Embryonic facial prominence (tissue), 1 donor: ENCODE measurements around the gene RABEP1.
"Not testable (repeated sequence)": the region's sequence is repeated elsewhere in the genome, so short reads cannot be mapped to it uniquely, and the experiment has no call there.

Source experiments
- DNase-seq: peaks from one replicate; pipeline ENCODE4 v3.0.0-alpha.2; 2016; ENCODE audit errors: extremely low spot score

The RABEP1 gene, protein sequence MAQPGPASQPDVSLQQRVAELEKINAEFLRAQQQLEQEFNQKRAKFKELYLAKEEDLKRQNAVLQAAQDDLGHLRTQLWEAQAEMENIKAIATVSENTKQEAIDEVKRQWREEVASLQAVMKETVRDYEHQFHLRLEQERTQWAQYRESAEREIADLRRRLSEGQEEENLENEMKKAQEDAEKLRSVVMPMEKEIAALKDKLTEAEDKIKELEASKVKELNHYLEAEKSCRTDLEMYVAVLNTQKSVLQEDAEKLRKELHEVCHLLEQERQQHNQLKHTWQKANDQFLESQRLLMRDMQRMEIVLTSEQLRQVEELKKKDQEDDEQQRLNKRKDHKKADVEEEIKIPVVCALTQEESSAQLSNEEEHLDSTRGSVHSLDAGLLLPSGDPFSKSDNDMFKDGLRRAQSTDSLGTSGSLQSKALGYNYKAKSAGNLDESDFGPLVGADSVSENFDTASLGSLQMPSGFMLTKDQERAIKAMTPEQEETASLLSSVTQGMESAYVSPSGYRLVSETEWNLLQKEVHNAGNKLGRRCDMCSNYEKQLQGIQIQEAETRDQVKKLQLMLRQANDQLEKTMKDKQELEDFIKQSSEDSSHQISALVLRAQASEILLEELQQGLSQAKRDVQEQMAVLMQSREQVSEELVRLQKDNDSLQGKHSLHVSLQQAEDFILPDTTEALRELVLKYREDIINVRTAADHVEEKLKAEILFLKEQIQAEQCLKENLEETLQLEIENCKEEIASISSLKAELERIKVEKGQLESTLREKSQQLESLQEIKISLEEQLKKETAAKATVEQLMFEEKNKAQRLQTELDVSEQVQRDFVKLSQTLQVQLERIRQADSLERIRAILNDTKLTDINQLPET

DNA sequence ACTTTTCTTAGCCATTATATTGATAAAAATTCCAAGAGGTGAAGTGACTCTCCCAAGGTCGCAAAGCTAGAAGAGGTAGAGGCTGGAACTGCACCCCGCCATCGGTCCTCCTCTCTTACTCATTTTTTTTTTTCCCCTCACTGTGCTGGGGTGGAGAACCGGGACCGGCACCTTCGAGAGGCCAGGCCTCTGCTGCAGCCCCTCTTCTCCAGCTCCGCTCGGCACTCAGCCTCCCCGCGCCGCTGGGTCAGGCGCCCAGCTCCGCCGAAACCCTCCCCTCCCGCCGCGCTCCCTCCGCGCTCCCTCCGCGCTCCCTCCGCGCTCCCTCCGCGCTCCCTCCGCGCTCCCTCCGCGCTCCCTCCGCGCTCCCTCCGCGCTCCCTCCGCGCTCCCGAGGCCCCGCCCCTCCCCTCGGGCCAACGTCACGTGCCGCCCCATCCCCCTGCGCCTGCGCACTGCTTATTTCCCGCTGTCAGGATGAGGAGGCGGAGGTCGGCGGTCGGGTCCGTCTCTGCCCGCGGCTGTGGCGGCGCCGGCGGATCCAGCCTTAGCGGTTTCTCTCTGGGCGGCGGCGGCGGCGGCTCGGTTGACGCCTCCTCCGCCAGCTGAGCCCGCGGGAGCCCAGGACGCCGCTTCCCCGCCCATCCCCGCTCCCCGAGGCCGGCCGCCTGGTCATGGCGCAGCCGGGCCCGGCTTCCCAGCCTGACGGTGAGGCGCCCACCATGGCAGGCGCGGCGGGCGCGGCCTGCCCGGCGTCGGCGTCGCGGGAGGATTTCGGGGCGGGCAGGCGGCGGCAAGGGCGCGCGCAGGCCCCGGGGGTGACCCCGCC lies at the start of gene RABEP1:
TSS of gene RABEP1 (plus strand) at position 471 of the 828 bp plus-strand sequence. CDS start at position 674, 203 bp downstream.
- peak; percentile 75 for DNase-seq

DNA sequence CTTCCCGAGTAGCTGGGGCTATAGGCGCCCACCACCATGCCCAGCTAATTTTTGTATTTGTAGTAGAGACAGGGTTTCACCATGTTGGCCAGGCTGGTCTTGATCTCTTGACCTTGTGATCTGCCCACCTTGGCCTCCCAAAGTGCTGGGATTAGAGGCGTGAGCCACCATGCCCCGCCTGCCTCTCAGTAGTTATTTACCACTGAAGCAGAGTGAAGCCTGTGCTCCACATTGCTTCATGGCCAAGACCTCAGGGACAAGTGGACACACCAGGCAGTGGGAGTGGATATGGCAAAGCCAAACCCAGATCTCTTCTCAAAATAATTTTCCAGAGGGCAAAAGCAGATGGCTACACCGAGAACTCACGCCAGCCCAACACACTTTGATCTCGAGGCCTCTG lies 48.6 kb upstream of the RABEP1 start:
- not testable (repeated sequence) for DNase-seq

DNA sequence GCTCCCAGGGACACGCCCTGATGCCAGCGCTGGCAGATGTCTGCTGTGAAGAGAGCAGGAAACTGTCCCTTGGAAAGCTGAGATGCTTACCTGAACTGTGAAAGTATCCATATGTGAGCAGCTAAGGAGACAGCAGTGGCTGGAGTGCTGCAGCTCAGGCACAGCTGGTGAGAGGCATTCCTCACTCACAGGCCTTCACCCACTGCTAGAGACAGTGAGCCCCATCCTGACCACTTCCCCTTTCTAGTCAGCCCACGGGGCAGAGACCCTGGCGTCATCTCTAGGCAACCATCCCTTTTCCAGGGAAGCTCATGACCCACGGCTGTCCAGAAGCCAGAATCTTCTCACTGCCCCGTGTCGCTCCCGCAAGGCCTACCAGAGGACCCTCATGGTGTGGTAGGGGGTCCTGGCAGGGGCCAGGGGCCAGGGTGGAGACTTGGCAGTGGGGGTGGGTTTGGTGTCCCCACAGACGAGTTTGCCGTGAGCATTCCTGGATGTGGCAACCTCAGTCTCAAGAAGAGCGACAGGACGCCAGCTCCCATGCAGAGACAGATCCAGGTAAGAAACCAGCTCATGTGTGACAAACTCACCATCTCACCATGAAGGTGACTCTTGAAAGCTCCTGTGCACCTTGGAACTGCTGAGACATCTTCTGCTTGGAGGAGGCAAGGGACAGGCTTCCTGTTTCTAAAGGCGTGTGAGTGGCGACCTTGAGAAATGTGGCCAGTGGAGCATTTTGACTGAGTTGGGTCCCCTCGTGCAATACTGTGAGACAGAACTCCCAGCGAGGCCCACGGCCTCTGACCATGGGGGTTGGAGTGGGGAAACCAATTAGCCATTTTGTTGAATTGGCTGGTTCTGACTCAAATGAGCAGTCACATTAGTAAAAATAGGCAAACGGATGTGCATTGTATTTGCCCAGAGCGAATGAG lies 47.2 kb upstream of the RABEP1 start, which contains the start of gene SCIMP:
TSS of gene SCIMP (minus strand) at position 216 of the 932 bp plus-strand sequence. CDS start at position 111, 105 bp downstream.
- DNase-seq: no peak

DNA sequence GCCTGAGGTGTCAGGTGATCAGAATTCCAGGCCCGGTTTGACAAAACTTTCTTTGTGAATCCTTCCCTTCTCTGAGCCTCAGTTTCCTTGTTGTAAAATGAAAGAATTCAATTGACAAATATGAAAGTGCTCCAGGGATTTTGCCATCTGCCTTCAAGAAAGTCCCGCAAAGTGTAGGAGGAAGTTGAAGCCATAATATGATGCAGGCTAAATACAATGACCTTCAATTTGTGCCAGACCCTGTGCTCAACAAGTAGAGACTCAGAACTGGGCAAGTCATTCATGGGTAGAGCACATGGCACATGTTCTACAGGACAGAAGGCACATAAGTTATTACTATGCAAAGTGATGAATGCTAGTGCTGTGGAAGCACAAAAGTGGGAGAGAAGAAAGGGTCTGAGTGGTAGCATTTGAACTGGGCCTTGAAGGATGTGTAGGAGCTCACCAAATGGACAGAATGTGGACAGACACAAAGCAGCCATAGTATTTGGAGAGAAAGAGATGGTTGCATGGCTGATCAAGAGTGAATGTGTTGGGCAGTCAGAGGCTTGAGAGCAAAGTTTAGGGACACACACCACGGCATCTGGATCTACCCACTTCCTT lies 45.0 kb upstream of the RABEP1 start:
- no peak for DNase-seq

DNA sequence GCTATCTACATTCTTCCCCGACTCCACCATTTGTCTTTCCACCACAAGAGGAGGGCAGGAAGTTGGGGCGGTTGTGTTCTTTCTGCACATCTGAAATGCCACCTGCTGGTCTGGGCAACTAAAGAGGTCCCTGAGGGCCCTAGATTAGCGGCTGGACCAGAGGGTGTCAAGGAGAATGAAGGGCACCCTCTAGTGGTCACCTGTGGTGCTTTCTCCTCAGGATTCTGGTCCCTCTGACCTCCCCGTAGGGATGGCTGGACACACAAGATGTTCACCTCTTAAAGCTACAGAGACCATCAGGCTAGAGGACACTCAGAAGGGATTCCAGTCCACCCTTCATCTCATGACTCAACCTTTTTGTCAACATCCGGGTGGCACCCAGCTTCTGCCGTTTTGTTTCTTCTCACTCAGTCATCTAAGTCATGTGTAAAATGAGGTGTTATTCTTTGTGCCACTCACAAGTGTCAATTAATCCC lies 44.5 kb upstream of the RABEP1 start:
- no peak for DNase-seq

DNA sequence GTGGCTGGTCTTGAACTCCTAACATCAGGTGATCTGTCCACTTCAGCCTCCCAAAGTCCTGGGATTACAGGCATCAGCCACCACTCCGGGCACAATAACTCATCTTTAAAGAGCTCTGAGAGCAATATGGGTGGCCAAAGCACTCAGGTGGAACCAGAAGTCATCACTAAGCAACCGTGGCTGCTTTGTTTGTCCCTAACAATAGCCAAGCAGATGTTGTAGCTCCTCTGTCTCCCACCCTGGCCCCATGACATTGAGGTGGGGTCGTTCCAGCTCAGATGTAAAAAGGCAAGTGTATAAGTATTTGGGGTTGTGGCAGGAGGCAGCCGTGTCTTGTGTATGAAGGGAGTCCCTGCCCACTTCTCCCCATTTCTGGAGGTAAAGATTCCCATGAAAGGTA lies 43.8 kb upstream of the RABEP1 start:
- DNase-seq: no peak

DNA sequence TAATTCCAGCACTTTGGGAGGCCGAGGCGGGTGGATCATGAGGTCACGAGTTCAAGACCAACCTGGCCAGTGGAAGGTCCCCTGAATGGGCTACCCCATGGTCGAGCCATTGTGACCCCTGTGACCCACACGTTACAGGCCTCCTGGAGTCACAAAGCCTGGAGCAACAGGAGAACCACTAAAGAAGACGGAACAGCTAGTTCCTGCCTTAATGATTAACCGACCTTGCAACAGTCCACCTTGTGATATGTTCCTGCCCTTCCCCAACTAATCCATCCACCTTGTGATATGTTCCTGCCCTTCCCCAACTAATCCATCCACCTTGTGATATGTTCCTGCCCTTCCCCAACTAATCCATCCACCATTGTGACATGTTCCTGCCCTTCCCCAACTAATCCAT lies 42.3 kb upstream of the RABEP1 start:
- DNase-seq: not testable (repeated sequence)

DNA sequence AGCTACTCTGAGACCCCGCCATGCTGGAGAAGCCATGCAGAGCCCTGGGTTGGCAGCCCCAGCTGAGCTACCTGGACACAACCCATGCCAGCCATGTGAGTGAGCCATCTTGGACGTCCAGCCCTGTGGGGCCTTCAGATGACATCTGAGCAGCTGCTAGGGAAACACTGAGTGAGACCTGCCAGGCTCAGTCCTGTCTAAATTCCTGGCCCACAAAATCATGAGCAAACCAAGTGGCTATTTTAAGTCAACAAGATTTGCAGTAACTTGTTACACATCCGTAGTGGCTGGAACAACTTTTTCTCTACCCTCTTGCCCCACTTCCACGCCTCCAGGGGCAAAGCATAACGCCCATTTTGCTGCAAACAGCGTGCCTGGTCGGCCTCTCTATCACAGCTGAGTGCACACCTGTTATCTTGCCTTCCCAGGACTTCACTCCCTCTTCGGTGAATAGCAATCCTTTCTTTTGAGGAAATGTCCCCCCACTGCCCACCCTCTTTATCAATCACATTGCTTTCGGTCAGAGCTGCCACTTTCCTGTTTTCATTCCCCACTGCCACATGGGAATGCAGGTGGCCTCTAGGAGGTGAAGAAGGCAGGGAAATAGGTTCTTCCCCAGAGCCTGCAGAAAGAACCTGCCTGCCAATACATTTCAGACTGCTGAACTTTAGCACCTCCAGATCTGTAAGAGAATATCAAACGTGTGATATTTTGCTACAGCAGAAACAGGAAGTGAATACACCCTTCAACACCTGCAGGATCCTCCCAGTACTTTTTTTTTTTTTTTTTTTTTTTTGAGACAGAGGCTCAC lies 40.0 kb upstream of the RABEP1 start:
- DNase-seq: no peak

DNA sequence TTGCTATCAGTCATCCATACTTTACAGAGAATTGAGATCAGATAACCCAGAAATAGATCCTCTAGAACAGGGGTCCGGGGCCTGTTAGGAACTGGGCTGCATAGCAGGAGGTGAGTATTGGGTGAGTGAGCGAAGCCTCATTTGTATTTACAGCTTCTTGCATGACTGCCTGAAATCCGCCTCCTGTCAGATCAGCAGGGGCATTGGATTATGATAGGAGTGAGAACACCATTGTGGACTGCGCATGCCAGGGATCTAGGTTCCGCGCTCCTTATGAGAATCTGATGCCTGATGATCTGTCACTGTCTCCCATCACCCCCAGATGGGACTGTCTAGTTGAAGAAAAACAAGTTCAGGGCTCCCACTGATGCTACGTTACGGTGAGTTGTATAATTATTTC lies 34.5 kb upstream of the RABEP1 start:
- no peak for DNase-seq

DNA sequence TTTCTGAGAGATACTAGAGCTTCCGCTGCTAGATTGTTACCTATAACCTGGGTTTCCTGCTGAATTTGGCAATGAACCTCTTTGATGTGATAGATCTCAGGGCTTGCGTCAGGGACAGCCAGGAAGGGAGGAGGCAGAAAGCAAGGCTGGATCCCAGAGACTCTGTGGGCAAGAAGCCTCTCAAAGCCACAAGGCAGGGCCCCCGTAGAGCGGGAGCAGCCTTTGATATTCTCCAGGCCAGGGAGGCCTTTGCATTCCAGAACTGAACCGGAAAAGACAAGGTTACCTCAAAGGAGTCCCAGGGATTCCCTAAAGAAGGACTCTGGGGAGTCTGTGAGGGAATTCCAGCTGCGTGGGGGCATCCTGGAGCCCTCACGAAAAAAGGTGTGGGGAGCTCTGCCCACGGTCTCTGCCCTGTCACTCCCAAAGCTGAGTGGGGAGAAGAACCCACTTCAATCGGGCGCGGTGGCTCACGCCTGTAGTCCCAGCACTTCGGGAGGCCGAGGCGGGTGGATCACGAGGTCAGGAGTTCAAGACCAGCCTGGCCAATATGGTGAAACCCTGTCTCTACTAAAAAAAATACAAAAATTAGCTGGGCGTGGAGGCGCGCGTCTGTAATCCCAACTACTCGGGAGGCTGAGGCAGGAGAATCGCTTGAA lies 33.1 kb upstream of the RABEP1 start:
- no peak for DNase-seq

DNA sequence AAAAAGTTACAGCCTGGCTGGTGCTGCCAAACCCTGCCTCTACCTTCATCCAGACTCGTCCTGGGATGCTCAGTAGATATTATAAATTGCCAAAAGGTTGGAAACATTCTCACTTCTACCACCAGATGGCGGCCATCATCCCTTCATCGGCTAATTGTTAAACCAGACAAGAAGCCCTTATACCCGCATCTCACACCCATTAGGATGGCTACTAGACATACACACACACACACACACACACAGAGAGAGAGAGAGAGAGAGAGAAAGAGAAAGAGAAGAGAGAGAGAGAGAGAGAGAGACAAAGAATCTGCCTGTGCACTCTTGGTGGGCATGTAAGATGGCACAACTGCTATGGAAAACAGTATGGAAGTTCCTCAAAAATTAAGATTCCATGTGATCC lies 32.5 kb upstream of the RABEP1 start:
- no peak for DNase-seq

DNA sequence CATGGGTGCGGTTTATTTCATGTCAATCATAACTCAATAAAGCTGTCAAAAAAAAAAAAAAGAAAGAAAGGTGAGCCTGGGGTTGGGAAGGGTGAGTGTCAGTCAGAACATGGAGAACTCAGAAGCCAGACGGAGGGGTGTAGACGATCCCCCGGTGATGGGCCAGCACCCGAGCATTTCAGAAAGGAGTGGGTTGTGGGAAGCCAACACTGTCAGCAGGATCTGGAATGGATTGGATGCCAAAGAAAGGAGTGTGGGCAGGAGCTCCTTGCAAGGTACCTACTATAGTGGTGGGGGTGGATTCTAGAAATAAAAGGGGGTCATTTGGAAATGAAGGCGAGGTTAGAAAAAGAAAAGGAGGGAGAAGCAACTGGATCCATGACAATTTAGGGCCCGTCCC lies 27.7 kb upstream of the RABEP1 start:
- DNase-seq: no peak

DNA sequence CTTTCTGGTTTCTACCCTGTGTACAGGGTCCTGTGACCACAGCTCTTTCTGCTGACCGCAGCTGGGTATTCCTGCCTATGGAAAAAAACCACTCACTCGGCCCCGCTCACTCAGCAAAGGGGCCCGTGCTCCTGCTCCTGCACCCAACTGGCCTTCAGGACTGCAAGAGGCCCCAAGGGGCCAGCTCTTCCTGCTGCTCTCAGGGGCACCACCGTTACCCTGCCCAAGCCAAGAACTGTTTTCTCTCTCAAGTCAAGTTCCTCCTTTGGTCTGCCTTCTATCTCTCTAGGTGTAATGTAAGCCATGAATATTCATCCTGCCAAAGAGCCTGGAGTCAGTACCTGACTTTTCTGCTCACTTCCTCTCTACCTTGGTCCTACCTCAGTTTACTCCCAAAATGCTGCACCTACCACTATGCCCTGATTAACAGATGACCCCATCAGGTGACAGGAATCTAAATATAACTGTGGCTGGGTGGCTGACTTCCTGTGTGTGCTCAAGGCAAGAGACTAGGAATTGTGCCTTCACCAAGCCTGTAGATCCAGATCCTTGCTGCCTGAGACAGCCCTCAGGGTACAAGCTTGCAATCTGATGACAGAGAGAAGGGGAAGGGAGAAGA lies 27.1 kb upstream of the RABEP1 start:
- no peak for DNase-seq

DNA sequence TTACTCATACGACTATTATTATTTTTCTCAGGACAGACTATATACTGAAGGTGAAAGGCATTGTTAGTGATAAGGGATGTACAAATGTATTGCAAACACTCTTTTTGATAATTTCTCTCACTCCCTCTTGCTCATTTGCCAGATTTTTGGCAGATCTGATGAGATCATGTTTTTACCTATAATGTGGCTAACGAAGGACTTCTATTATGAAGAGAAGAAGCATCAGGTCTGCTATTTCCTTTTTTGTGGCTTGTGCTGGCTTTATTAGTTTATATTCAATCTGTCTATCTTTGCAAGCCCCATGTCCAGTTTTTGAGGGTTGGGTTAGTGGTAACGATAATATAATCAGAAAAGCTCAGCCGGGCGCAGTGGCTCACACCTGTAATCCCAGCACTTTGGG lies 25.0 kb upstream of the RABEP1 start:
- DNase-seq: no peak

DNA sequence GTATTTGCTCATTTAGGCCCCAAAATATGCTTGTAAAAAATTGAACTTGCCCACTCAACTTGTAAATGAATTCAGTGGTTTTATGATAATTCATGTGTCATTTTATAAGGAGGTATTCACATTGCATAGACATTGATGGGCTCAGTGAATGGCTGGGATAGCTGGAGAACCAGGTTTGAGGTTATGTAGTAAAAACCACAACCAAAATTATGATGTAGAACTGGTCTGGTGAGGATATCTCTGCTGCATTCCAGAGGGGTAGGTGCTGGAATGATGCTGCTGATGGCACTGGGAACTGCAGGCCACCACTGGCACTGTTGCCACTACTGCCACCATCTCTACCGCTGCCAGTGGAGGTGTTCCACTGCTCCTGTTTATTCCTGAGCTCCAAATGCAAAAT lies 21.5 kb upstream of the RABEP1 start:
- DNase-seq: no peak

DNA sequence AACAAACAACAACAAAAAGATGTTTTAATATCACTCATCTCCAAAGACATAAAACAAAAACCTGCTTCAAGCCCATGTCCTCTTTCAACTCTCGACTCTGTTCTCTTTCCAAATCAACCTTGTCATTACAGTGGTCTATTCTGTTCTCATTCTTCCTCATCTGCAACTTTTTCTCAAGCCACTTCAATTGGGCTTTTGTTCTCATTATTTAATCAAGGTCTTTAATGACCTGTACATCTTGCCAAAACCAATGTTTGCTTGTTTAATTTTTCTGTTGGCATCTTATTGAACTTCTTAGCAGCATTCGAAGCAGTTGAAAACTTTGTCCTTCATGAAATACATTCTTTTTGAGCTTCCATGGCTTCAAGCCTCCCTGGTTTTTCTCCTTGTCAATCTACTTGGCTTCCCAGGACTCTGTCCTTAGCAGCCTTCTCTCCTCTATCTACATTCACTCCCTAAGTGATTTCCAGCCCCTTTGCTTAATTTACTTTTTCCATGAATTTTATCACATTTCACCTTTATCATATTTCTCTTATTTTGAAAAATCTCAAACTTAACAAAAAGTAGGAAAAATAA lies 19.6 kb upstream of the RABEP1 start:
- no peak for DNase-seq

DNA sequence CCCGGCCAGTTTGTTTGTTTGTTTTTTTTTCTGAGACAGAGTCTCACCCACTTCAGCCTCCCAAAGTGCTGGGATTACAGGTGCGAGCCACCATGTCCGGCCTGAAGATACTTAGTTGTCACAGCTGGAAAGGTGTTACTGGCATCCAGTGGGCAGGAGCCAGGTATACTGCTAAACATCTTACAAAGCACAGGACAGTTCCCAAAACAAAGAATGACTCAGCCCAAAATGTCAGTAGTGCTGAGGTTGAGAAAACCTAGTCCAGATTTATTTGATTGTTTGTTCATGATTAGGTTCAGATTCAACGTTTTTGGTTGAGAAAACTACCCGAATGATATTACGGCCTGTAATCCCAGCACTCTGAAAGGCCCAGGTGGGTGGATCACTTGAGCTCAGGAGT lies 18.6 kb upstream of the RABEP1 start:
- no peak for DNase-seq

DNA sequence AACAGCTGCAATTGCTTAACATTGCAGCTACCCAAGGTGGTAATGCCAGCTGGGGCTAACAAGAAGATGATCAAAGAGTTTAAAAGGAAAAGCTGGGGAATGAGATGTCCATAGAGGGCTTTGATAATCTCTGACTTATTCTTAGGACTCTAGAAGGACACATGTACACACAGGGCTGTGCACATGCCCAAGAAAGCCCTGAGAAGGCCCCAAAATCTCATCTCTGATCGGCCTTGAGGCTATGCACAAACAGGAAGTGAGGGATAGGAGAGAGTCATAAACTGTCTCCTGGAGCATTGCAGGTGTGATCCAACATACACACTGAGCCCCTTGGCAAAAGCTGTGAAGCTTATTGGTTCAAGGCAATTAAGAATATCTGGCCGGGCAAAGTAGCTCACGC lies 17.2 kb upstream of the RABEP1 start:
- no peak for DNase-seq
